ENCODE measurements around the gene TRPV6. TPM values are rescaled to one million over a fixed set of nuclear protein-coding genes. Genes with fewer than 3 reads are reported as not detected.

The TRPV6 gene
- total RNA-seq, 1 donor from 2014 or later: 0.68 TPM

DNA sequence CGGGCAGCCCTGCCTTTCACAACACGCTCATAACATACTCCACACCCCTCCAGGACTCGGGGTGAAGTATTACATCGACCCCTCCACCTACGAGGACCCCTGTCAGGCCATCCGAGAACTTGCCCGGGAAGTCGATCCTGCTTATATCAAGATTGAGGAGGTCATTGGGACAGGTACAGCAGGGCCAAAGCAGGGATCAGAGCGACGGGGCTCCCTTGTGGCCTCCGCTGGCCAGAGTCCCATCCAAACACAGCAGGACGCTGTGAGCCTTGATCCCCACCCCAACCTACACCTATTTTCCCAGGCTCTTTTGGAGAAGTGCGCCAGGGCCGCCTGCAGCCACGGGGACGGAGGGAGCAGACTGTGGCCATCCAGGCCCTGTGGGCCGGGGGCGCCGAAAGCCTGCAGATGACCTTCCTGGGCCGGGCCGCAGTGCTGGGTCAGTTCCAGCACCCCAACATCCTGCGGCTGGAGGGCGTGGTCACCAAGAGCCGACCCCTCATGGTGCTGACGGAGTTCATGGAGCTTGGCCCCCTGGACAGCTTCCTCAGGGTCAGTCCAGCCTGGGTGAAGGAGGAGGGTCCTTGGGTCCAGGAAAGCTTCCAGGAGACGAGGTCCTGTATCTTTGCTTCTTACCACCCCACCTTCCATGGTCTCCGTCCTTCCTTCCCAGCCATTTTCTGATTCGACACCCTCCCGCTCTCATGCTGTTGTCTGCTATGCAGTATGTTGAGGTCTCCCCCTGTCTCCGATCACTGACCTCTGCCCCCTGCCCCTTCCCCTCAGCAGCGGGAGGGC, 17.2 kb downstream of the TRPV6 start:
- no peak for ATAC-seq

DNA sequence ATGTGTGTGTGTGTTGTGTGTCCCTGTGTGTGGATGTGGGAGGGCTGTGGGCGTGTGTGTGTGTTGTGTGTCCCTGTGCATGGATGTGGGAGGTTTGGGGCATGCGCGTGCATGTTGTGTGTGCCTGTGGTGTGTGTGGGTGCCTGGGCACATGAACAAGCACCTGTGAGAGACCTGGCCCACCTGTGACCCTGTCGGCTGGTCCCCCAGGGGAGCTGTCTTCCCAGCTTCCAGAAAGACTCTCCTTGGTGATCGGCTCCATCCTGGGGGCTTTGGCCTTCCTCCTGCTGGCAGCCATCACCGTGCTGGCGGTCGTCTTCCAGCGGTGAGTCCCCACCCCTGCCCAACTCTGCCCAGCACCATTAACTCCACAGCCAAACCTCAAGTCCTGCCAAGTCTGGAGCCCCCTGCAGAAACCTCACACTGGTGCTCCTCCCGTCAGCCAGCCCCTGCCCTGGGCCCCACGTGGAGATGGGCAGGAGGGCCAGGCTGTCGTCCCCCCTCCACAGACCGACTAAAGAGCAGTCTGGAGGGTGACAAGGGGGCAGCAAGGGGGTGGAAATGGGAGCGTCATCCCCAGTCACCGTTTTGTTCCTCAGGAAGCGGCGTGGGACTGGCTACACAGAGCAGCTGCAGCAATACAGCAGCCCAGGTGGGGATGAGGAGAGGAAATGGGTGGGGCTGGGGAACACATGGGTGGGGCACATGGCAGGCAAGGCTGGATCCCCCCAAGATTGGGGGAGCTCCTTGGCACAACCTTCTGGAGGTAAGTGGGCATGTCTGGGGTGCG, 18.0 kb downstream of the TRPV6 start:
- no peak for ATAC-seq

DNA sequence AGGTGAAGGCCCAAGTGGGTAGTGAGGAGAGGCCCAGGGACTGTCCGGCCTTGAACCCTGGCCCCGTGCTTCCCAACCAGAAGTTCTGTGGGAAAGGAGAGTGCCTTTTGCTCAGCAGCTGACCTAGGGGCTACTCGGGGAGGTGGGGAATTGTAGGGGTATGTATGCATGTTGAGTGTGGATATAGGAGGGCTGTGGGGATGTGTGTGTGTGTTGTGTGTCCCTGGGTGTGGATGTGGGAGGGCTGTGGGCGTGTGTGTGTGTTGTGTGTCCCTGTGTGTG, 18.5 kb downstream of the TRPV6 start:
- ATAC-seq: no peak

DNA sequence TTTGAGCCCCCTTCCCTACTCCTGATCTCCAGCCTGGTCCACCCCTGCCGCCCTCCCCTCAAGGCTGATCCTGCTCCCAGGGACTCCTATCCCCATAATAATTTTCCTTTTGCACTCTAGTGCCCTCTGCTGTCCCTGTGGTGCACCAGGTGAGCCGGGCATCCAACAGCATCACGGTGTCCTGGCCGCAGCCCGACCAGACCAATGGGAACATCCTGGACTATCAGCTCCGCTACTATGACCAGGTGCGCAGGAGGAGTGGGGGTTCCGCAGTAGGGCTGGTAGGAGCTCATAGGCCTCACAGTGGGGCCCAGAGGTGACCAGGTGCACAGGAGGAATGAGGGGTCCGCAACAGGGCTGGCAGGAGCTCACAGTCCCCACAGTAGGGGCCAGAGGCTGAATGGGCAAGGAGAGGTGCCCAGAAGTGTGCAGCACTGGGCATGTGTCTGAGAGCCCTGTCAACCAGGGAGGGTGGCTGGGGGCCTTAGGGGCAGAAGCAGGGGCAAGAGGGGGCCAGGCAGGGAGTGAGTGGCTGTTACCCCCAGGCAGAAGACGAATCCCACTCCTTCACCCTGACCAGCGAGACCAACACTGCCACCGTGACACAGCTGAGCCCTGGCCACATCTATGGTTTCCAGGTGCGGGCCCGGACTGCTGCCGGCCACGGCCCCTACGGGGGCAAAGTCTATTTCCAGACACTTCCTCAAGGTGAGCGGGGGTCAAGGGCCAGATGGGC, 19.0 kb downstream of the TRPV6 start:
- peak; percentile 42 for ATAC-seq

DNA sequence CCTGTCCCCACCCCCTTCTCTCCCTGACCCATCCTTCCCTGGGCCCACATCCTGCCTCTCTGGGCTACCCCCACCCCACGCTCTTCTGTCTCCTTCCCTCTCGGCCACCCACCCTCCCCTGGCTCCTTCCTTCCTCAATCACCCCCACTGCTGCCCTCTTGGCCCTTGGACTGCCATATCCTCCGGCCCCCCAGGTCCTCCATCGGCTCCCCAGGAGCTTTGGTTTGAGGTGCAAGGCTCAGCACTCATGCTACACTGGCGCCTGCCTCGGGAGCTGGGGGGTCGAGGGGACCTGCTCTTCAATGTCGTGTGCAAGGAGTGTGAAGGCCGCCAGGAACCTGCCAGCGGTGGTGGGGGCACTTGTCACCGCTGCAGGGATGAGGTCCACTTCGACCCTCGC, 19.8 kb downstream of the TRPV6 start:
- ATAC-seq: no peak

DNA sequence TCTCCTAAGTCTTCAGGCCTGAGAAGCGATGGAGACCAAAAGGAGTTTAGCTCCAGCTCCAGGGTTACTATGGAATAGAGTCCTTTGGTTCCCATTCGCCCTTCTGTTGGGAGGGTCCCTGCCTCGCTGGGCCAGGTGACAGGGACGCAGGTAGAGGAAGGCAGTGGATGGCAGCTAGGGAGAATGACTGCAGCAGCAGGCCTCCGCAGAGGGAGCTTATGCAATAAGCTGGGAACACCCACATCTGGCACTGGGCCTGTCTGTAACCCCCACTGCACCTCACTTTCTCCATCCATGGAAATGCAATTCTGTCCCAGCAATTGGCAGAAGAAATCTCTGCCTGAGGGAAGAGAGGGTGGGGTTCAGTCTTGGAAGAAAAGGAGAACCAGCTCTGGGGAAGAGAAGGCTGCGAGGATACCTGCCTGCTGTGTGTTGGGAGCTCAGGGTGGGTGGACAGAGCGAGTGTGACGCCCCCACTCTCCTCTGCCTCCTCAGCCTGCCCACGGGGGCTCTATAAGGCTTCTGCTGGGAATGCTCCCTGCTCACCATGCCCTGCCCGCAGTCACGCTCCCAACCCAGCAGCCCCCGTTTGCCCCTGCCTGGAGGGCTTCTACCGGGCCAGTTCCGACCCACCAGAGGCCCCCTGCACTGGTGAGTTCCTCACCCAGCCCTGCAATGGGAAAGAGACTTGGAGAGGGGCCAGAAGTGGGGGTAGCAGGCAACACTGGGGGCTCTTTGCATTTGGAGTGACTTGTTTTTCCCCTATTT, 20.4 kb downstream of the TRPV6 start:
- ATAC-seq: peak; percentile 38

DNA sequence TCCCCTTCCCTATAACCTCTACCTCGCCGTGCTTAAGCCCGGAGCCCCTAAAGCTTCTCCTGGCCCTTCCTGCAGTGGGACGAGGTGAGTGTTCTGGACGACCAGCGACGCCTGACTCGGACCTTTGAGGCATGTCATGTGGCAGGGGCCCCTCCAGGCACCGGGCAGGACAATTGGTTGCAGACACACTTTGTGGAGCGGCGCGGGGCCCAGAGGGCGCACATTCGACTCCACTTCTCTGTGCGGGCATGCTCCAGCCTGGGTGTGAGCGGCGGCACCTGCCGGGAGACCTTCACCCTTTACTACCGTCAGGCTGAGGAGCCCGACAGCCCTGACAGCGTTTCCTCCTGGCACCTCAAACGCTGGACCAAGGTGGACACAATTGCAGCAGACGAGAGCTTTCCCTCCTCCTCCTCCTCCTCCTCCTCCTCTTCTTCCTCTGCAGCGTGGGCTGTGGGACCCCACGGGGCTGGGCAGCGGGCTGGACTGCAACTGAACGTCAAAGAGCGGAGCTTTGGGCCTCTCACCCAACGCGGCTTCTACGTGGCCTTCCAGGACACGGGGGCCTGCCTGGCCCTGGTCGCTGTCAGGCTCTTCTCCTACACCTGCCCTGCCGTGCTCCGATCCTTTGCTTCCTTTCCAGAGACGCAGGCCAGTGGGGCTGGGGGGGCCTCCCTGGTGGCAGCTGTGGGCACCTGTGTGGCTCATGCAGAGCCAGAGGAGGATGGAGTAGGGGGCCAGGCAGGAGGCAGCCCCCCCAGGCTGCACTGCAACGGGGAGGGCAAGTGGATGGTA, 21.5 kb downstream of the TRPV6 start:
- ATAC-seq: no peak

DNA sequence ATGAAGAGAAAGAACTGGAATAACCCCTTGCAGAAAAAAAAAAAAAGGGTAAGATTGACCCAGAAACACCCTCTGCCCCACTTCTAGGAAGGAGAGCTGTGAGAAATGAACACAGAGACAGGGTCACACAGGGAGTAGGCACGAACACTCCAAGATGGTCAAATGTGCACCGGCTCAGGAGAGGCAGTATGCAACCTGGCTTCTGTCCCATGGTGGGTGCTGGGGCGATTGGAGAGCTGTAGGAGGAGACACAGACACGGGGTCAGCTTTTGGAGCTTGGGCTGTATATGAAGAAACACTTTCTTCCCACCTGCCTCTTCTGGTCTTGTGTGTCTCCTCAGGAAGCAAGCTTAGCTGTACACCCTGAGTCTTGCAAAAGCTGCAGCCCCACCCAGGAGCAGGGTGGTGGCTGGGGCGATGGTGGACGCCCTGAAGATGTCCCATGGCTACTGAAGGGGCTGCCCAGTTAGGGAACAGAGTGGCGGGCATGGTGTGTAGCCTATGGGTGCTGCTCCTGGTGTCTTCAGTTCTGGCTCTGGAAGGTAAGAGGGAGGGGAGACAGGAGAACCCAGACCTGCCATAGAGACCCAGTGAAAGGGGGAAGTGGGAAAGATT, 22.7 kb downstream of the TRPV6 start:
- no peak for ATAC-seq

DNA sequence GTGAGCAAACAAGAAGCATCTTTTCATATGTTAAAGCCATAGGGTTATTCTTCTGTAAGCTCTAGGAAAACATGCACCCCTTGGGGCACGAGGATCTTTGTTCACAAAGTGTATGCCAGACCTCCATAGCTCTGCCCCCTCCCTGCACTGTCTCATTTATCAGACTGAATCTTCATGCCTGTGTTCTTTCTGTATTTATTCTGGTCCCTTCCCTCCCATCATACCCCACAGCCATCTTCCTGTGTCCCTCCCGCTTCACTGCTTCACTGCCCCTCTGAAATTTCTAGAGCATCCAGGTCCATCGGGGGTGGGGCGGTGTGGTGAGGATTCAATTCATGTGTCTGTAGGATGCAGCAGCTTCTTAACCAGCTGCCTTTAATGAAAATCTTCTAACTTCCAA, 23.2 kb downstream of the TRPV6 start:
- no peak for ATAC-seq

DNA sequence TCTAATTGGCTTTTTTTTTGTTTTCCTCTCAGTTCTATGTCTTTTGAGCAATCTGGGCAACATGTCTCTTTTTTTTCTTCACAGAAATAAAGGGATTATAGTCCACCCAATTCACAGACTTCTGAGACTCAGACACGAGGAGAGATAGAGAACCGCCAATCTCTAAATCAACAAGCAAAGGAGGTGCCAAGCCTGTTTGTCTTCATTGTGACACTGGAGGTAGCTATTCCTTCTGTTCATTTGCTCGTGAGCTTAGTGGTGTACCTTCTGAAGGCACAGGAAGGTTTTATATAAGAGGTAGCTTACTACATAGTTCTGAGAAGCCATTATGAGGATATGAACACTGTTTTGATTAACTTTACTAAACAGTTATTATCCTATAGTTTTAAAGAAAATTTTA, 24.6 kb downstream of the TRPV6 start:
- no peak for ATAC-seq

DNA sequence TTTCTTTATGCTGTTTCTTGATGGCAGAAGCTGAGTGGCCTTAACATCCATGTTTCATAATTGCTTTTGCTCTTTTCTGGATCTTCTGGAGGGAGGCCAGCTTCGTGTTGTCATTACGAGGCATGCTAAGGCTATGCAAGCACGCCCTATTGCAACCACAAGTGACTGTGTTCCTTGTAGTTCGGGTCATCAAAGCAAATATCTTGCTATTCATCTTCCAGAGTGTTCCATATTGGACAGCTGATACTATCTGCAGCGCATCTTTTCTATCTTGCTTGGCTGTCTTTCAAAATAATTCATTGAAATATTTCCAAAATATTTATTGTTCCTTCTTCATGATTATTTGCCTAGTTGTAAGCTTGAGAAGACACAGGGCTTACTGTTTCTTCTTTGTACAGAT, 25.7 kb downstream of the TRPV6 start:
- ATAC-seq: no peak

DNA sequence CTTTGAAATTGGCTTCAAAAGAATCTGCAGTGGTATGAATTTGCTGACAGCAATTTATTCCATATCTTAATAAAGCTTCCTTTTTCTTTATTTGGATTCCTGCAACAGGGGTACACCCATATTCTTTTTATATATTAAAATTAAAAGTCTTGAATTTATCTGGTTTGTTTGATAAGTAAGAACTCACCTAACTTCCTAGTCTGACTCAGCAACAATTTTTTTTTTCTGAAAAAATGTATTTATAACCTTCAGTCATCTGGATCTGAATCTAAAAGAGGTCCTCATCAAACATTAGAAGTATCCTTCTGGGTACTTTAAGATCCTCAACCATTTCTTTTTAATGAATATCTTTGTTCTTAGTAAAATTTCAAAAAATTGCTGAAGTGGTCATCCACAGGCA, 26.1 kb downstream of the TRPV6 start:
- ATAC-seq: no peak

DNA sequence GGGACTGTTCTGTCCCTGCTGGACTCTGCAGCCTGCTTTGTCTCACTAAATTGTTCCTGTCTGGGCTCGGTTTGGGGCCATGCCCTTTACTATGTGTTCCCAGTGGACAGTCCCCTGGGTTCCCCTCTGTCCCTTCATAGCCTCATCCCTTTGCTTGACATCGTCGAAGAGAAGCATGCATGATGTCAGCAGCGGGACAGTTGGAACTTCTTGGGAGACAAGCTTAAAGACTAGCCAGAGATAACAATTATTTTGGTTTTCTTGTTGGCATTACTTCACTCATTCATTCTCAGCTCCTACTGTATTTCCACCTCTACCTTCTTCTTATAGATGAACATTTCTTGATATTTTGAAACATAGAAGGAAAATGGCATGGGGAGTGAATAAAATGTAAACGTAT, 27.9 kb downstream of the TRPV6 start:
- no peak for ATAC-seq

DNA sequence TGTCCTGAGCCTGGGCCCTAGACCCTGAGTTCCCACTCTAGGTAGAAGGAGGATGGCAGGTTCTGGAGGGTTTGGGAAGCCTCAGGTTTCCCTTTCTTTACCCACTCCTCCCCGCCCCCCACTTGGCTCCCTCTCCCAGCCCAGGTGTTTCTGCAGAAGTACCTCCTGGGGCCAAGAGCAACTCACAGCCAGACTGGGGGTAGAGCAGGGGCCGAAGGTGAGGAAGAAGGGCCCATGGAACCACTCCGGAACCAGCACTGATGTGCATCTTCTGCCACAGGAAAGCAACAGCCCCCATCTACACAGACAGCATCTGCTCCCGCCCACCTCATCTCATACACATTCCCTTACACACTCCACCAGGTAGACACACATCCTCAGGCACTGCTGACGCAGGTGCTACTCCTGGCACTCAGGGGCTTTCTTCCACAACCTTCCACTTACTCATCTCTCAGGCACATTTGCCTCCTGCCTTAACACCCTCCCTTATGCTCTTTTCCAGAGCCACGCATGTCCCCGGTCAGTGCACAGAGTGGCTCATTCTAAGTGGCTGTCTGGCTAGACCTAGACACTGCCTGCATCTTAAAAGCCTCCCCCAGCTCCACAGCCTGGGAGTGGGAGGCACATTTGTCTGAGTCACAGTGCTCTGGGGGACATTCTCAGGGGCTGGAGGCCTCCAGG, 28.8 kb downstream of the TRPV6 start:
- no peak for ATAC-seq

DNA sequence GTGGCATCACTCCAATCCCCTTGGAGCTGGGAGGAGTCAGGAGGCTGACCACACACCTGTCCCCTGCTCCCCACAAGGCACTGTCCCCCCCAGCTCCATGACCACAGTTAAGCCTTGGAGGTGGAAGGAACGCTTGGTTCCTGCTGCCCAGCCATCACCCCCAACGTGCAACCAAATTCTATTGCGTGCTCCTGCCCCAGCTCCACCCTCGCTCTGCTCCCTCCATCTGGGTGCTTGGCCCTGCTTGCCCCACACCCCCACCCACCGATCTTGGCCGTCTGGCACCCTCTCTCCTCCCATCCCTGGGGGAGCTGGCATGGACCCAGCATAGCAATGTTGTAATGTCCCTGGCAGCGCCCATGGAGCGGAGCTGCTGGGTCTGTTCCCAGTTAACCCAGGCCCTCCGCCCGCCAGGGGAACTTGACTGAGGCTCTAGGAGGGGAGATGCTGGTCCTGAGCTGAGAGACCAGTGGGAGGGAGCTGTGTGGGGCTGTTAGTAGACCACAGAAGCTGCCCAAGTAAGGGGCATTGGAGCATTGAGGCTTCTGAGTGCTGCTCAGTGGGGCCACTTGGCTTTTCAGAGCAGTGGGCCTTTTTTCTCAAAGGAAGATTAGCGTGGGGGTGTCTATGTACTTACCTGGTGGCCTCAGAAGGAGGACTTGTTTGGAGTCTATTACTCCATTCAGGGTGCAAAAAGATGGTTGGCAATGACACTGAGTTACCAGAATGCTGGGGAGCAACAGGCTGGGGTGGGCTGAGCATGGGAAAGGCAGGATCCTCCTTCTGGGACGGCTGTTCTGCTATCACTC, 29.6 kb downstream of the TRPV6 start:
- ATAC-seq: peak; percentile 67

DNA sequence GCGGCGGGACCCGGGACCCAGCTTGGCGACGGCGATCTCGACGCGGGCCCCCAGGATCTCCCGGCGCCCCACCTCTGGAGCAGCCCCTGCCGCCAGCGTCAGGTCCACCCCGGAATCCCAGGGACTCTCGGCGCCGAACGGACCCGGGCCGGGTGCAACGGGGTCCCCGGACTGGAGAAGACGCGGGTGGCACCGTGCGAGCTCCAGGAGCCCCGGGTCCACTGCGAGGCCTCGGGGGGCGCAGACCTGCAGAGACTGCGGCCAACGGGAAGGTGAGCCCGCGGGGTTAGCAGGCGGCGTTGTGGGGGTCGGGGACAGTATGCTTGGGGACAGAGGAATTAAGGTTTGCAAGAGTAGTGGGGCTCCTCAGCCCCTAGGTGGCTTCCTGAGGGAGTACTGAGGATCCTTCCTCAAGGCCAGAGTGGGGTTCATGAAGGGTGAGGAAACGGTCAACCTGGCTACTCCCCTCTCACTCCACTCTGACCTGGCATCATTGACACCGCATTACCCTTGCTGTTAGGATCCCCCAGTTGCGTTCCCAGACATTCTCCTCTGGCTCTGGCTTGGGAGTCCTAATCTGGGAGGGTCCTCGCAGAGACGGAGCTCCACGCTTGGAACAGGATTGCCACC, 30.3 kb downstream of the TRPV6 start:
- no peak for ATAC-seq

DNA sequence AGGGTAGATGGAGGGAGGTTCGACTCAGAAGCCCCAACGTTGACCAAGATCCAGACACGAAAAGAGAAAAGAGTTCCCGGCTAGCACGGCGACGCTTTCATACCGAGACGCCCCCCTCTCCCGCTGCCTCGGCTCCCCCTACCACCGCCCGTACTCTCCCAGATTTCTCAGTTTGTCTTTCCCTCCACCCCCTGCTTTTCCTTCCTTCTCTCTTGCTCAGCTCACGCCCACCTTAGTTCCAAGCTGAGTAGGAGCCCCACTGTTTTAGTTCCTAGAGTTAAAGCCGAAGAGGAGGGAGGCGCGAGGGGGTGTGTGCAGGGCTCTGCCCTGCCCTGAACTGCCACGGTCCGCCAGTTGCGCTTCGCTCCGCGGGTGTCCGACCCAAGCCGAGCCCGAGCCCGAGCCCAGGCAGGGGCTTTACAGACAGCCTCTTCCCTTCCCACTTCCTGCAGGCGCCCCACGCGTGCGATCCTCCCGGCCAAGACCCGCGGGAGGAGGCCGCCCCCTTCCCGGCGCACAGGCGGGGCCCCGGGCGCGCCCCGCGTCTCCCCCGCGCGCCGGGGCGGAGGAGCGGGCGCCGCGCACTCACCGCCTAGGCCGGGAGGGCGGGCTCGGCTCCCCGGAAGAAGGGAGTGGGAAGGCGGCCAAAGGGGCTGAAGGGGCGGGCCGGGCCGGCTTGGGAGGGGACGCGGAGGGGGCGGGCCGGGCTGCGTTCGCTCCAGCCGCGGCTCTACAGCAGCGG, 31.0 kb downstream of the TRPV6 start, which contains the start of gene EPHB6:
EPHB6 (plus strand) TSS at position 705 of the 742 bp plus-strand sequence. CDS start 8,152 bp downstream, outside the sequence.
- ATAC-seq: peak; percentile 88

DNA sequence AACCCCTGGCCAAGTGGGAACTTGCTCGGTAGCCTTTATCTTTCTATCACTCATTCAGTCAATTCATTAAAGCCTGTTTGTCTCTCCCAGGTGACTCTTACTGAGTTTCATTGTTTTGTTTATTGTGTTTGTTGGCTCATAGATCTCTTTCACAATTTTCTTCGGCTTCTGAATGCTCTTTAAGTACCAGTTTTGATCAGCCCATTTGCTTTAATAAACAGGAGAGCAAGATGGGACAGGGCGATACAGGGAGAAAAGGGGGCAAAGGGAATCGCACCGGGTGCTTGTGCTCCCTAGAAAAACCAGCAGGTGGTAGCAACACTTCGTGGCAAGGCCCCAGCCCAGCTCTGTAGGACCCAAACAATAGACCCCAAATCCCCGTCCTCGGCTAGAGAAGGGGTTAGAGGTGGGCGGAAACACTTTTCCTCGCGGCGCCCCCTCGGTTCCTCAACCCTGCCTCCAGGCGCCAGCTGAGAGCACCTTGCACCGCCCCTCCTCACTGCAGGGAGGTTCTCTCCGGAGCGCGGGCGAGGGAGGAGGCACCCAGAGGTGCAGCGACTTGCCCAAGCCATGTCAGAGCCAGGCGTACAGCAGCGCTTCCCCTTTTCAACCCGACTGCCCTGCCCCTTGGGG, 31.7 kb downstream of the TRPV6 start:
- ATAC-seq: peak; percentile 76
